Activated CD4-positive, alpha-beta T cell treated with anti-CD3 and anti-CD28 coated beads, Interleukin-2, amount 50 U/mL, for 48 hours (primary cell): ENCODE data around the gene OR11L1.

Experiments
- DNase-seq, 2 experiments: peaks; one replicate each; pipeline ENCODE4 v3.0.0-alpha.2; 2020

Gene OR11L1

GRCh38 chr1:247841796-247842195 is at the start of gene OR11L1:
Gene OR11L1 (minus strand): TSS chr1:247841896. CDS start chr1:247841896, 0 bp downstream.
- no peak for DNase-seq

GRCh38 chr1:247884797-247885413 is 43.2 kb upstream of the OR11L1 start:
- DNase-seq = no peak

GRCh38 chr1:247883346-247883745 is 41.6 kb upstream of the OR11L1 start:
- DNase-seq = no peak

- DNase-seq = no peak
These were observed 23.7 kb upstream of the OR11L1 start for GRCh38 chr1:247865416-247865815.

- DNase-seq = no peak
These were observed 22.9 kb upstream of the OR11L1 start for GRCh38 chr1:247864644-247865043.

GRCh38 chr1:247862756-247863155 is 21.1 kb upstream of the OR11L1 start:
- no peak for DNase-seq

- DNase-seq = no peak
These were observed 16.4 kb upstream of the OR11L1 start for GRCh38 chr1:247857985-247858619.

- peak; percentile 13 to 27 for DNase-seq
These were observed 15.6 kb upstream of the OR11L1 start, which contains the start of gene TRIM58 for GRCh38 chr1:247857069-247857984. Gene TRIM58 (plus strand): TSS chr1:247857187. CDS start chr1:247857247, 60 bp downstream.

- no peak for DNase-seq
These were observed 14.2 kb upstream of the OR11L1 start for GRCh38 chr1:247855911-247856310.

- DNase-seq = no peak
These were observed 13.3 kb upstream of the OR11L1 start for GRCh38 chr1:247854899-247855545.

GRCh38 chr1:247849616-247850015 is 7.9 kb upstream of the OR11L1 start:
- no peak for DNase-seq

- DNase-seq = no peak
These were observed 6.7 kb upstream of the OR11L1 start for GRCh38 chr1:247848346-247848745.

- DNase-seq = no peak
These were observed 4.0 kb upstream of the OR11L1 start for GRCh38 chr1:247845693-247846017.

- no peak for DNase-seq
These were observed 3.5 kb upstream of the OR11L1 start for GRCh38 chr1:247845011-247845692.

- no peak for DNase-seq
These were observed 1.7 kb upstream of the OR11L1 start for GRCh38 chr1:247843411-247843810.

GRCh38 chr1:247840818-247841217 is 878 bp downstream of the OR11L1 start:
- DNase-seq = no peak

- DNase-seq = no peak
These were observed 8.1 kb downstream of the OR11L1 start for GRCh38 chr1:247833601-247834000.

- DNase-seq = no peak
These were observed 12.0 kb downstream of the OR11L1 start for GRCh38 chr1:247829656-247830055.

GRCh38 chr1:247825362-247825761 is 16.3 kb downstream of the OR11L1 start:
- no peak for DNase-seq

- no peak for DNase-seq
These were observed 17.7 kb downstream of the OR11L1 start, which contains the start of gene OR14A16 for GRCh38 chr1:247824023-247824422. Gene OR14A16 (minus strand): TSS chr1:247824119. CDS start chr1:247815729, 8,390 bp downstream.

- DNase-seq = no peak
These were observed 19.6 kb downstream of the OR11L1 start for GRCh38 chr1:247822060-247822459.

- DNase-seq = no peak
These were observed 29.1 kb downstream of the OR11L1 start for GRCh38 chr1:247812637-247813036.
